Stimulated activated memory B cell treated with anti-CD40 and anti-IgM and Interleukin-4, amounts not matched to agents 10 μg/mL and 1 μg/mL and 100 μg/mL, for 72 hours (primary cell): Measurements from ENCODE around the gene GNG13.
"Not testable (repeated sequence)": the region's sequence is repeated elsewhere in the genome, so short reads cannot be mapped to it uniquely, and the experiment has no call there.

Experiments
- ATAC-seq: fragments of 150-1000 bp; cut with Tn5 transposase; 2 replicates; pipeline ENCODE4 v1.10.0; 2021
- H3K27ac Mint-ChIP-seq: one replicate; pipeline ENCODE4 v1.8.0; 2022; ENCODE audit warnings: mild to moderate bottlenecking, mixed read lengths
- H3K27me3 Mint-ChIP-seq: one replicate; pipeline ENCODE4 v1.8.0; 2022; ENCODE audit warnings: mixed read lengths
- H3K36me3 Mint-ChIP-seq: one replicate; pipeline ENCODE4 v1.8.0; 2022; ENCODE audit warnings: mixed read lengths
- H3K4me1 Mint-ChIP-seq: one replicate; pipeline ENCODE4 v1.8.0; 2022; ENCODE audit warnings: mixed read lengths
- H3K4me3 Mint-ChIP-seq: one replicate; pipeline ENCODE4 v1.8.0; 2022; ENCODE audit warnings: mild to moderate bottlenecking, moderate library complexity, mixed read lengths
- H3K9me3 Mint-ChIP-seq: one replicate; pipeline ENCODE4 v1.8.0; 2022; ENCODE audit warnings: mixed read lengths

The GNG13 gene

GRCh38 chr16:838741-839140 lies 38.2 kb upstream of the GNG13 start:
- H3K27ac Mint-ChIP-seq: no peak overlapping the region
- peaks cover 6% of the 10 kb centered on the region for H3K27me3 Mint-ChIP-seq
- H3K4me3 Mint-ChIP-seq: no peak overlapping the region
- H3K36me3 Mint-ChIP-seq: no peaks in the 10 kb centered on the region
- ATAC-seq: no peak
- peaks cover 11% of the 10 kb centered on the region for H3K9me3 Mint-ChIP-seq
- no peaks in the 10 kb centered on the region for H3K4me1 Mint-ChIP-seq

- peaks cover 14% of the 10 kb centered on the region for H3K27me3 Mint-ChIP-seq
- ATAC-seq, H3K4me1 Mint-ChIP-seq, H3K4me3 Mint-ChIP-seq, H3K36me3 Mint-ChIP-seq, H3K27ac Mint-ChIP-seq: not testable (repeated sequence)
- peaks cover 11% of the 10 kb centered on the region for H3K9me3 Mint-ChIP-seq
Observed at GRCh38 chr16:836822-837221, 36.3 kb upstream of the GNG13 start.

GRCh38 chr16:836221-836620 lies 35.7 kb upstream of the GNG13 start:
- Mint-ChIP-seq H3K4me3 (no peak overlapping the region), H3K27me3 (peaks cover 14% of the 10 kb centered on the region), H3K36me3 (no peaks in the 10 kb centered on the region), H3K9me3 (peaks cover 11% of the 10 kb centered on the region), H3K27ac (no peak overlapping the region), H3K4me1 (no peaks in the 10 kb centered on the region)
- ATAC-seq: no peak

GRCh38 chr16:835373-835772 lies 34.8 kb upstream of the GNG13 start:
- Mint-ChIP-seq H3K4me1 (no peaks in the 10 kb centered on the region), H3K9me3 (peaks cover 11% of the 10 kb centered on the region), H3K36me3 (no peaks in the 10 kb centered on the region), H3K4me3 (no peak overlapping the region), H3K27ac (no peak overlapping the region), H3K27me3 (peaks cover 17% of the 10 kb centered on the region)
- ATAC-seq: no peak

GRCh38 chr16:833411-833810 lies 32.9 kb upstream of the GNG13 start:
- peak; percentile 18 for ATAC-seq
- Mint-ChIP-seq H3K4me3 (no peak overlapping the region), H3K9me3 (peaks cover 11% of the 10 kb centered on the region), H3K27ac (no peak overlapping the region), H3K4me1 (no peaks in the 10 kb centered on the region), H3K36me3 (no peaks in the 10 kb centered on the region), H3K27me3 (peaks cover 32% of the 10 kb centered on the region)

- ATAC-seq: no peak
- Mint-ChIP-seq H3K4me1 (no peaks in the 10 kb centered on the region), H3K27ac (no peak overlapping the region), H3K27me3 (peaks cover 36% of the 10 kb centered on the region), H3K36me3 (no peaks in the 10 kb centered on the region), H3K4me3 (no peak overlapping the region), H3K9me3 (peaks cover 11% of the 10 kb centered on the region)
Observed at GRCh38 chr16:832652-833336, 32.3 kb upstream of the GNG13 start.

GRCh38 chr16:831571-832413 lies 31.3 kb upstream of the GNG13 start:
- H3K27me3 Mint-ChIP-seq: peaks cover 44% of the 10 kb centered on the region
- H3K4me3 Mint-ChIP-seq: no peak overlapping the region
- ATAC-seq: no peak
- H3K9me3 Mint-ChIP-seq: peaks cover 7% of the 10 kb centered on the region
- H3K4me1 Mint-ChIP-seq: no peaks in the 10 kb centered on the region
- H3K36me3 Mint-ChIP-seq: no peaks in the 10 kb centered on the region
- no peak overlapping the region for H3K27ac Mint-ChIP-seq

GRCh38 chr16:830871-831570 lies 30.5 kb upstream of the GNG13 start:
- H3K4me3 Mint-ChIP-seq: no peak overlapping the region
- peaks cover 46% of the 10 kb centered on the region for H3K27me3 Mint-ChIP-seq
- H3K4me1 Mint-ChIP-seq: no peaks in the 10 kb centered on the region
- H3K9me3 Mint-ChIP-seq: no peaks in the 10 kb centered on the region
- H3K27ac Mint-ChIP-seq: no peak overlapping the region
- no peak for ATAC-seq
- no peaks in the 10 kb centered on the region for H3K36me3 Mint-ChIP-seq

GRCh38 chr16:830107-830870 lies 29.8 kb upstream of the GNG13 start:
- Mint-ChIP-seq H3K4me3 (no peak overlapping the region), H3K27ac (no peak overlapping the region), H3K36me3 (no peaks in the 10 kb centered on the region), H3K4me1 (no peaks in the 10 kb centered on the region), H3K9me3 (no peaks in the 10 kb centered on the region), H3K27me3 (peaks cover 53% of the 10 kb centered on the region)
- no peak for ATAC-seq

GRCh38 chr16:828891-829290 lies 28.4 kb upstream of the GNG13 start:
- ATAC-seq: no peak
- Mint-ChIP-seq H3K4me3 (no peak overlapping the region), H3K36me3 (no peaks in the 10 kb centered on the region), H3K27me3 (peaks cover 58% of the 10 kb centered on the region), H3K27ac (no peak overlapping the region), H3K9me3 (no peaks in the 10 kb centered on the region), H3K4me1 (no peaks in the 10 kb centered on the region)

- peaks cover 63% of the 10 kb centered on the region for H3K27me3 Mint-ChIP-seq
- ATAC-seq: no peak
- H3K27ac Mint-ChIP-seq: no peak overlapping the region
- no peaks in the 10 kb centered on the region for H3K36me3 Mint-ChIP-seq
- H3K4me3 Mint-ChIP-seq: no peak overlapping the region
- H3K4me1 Mint-ChIP-seq: no peaks in the 10 kb centered on the region
- no peaks in the 10 kb centered on the region for H3K9me3 Mint-ChIP-seq
Observed at GRCh38 chr16:827513-827912, 27.0 kb upstream of the GNG13 start.

- H3K4me3 Mint-ChIP-seq: no peak overlapping the region
- H3K27me3 Mint-ChIP-seq: peaks cover 70% of the 10 kb centered on the region
- no peaks in the 10 kb centered on the region for H3K36me3 Mint-ChIP-seq
- no peaks in the 10 kb centered on the region for H3K9me3 Mint-ChIP-seq
- no peaks in the 10 kb centered on the region for H3K4me1 Mint-ChIP-seq
- no peak overlapping the region for H3K27ac Mint-ChIP-seq
- no peak for ATAC-seq
Observed at GRCh38 chr16:825341-826061, 25.0 kb upstream of the GNG13 start.

- Mint-ChIP-seq H3K9me3 (no peaks in the 10 kb centered on the region), H3K27ac (no peak overlapping the region), H3K27me3 (peaks cover 61% of the 10 kb centered on the region), H3K4me1 (peaks cover 8% of the 10 kb centered on the region), H3K36me3 (no peaks in the 10 kb centered on the region), H3K4me3 (no peak overlapping the region)
- ATAC-seq: no peak
Observed at GRCh38 chr16:824601-825000, 24.1 kb upstream of the GNG13 start.

GRCh38 chr16:824194-824593 lies 23.7 kb upstream of the GNG13 start:
- Mint-ChIP-seq H3K36me3 (no peaks in the 10 kb centered on the region), H3K27ac (no peak overlapping the region), H3K4me1 (peaks cover 10% of the 10 kb centered on the region), H3K4me3 (no peak overlapping the region), H3K9me3 (no peaks in the 10 kb centered on the region), H3K27me3 (peaks cover 57% of the 10 kb centered on the region)
- ATAC-seq: no peak
